GM18511 (cell line): ENCODE measurements around the gene SOCS1.

Experiments used
- ATAC-seq: cut with Tn5 transposase; IDR thresholded peaks from one replicate; pipeline ENCODE4 v1.9.1; 2021; ENCODE audit warnings: mild to moderate bottlenecking, moderate library complexity; ENCODE audit not compliant: unreplicated experiment

SOCS1 gene

GRCh38 chr16:11249233-11250061 is 6.6 kb downstream of the SOCS1 start:
- no peak for ATAC-seq

GRCh38 chr16:11248133-11248532 is 7.9 kb downstream of the SOCS1 start:
- ATAC-seq: no peak

DNA sequence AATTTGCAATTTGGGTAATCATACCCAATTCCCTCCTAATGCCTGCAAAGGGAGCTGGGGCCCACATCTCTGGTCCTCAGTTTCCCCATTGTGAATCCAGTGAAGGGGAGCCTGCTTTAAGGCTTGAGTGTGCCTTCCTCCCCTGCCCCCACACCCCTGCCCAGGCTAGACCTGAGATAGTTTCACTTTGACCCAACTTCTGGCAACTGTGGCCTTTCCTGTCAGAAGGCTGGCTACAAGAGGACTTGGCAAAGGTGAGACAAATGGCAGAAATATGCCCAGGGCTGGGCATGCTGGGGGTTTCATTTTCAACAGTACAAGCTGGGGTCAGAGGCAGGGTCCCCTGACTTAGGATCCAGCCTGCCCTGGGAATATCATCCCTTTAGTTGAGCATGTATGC is 10.0 kb downstream of the SOCS1 start:
- ATAC-seq: no peak

GRCh38 chr16:11245222-11245737 is 10.7 kb downstream of the SOCS1 start:
- no peak for ATAC-seq

GRCh38 chr16:11242658-11243057 is 13.3 kb downstream of the SOCS1 start:
- ATAC-seq: no peak

GRCh38 chr16:11241480-11242204 is 14.4 kb downstream of the SOCS1 start:
- no peak for ATAC-seq

GRCh38 chr16:11240636-11241473 is 15.1 kb downstream of the SOCS1 start:
- no peak for ATAC-seq

DNA sequence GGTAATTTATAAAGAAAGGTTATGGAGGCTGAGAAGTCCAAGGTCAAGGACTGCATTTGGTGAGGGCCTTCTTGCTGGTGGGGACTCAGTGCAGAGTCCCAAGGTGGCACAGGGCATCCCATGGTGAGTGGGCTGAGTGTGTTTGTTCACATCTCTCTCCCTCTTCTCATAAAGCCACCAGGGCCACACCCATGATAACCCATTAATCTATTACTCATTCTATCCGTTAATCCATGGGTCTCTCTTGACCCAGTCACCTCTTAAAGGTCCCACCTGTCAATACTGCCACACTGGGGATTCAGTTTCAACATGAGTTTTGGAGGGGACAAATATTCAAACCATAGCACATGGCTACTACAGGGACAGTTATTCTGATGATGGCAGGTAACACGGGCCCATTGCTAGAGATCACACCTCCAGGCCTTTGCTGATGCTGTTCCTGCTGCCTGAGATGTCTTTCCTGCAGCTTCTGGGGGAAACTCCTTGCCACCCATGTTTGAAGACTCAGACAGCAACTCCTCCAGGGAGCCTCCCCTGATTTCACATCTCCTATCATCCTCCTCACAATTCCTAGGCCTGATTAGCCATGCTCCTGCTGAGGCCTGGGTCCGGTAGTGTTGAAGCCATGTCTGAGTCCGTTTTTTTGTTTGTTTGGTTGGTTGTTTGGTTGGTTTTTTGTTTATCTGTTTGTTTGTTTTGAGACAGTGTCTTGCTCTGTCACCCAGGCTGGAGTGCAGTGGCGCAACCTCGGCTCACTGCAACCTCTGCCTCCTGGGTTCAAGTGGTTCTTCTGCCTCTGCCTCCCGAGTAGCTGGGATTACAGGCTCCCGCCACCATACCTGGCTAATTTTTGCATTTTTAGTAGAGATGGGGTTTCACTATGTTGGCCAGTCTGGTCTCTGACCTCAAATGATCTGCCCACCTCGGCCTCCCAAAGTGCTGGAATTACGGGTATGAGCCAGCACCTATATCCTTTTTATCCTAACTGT is 16.1 kb downstream of the SOCS1 start:
- no peak for ATAC-seq

DNA sequence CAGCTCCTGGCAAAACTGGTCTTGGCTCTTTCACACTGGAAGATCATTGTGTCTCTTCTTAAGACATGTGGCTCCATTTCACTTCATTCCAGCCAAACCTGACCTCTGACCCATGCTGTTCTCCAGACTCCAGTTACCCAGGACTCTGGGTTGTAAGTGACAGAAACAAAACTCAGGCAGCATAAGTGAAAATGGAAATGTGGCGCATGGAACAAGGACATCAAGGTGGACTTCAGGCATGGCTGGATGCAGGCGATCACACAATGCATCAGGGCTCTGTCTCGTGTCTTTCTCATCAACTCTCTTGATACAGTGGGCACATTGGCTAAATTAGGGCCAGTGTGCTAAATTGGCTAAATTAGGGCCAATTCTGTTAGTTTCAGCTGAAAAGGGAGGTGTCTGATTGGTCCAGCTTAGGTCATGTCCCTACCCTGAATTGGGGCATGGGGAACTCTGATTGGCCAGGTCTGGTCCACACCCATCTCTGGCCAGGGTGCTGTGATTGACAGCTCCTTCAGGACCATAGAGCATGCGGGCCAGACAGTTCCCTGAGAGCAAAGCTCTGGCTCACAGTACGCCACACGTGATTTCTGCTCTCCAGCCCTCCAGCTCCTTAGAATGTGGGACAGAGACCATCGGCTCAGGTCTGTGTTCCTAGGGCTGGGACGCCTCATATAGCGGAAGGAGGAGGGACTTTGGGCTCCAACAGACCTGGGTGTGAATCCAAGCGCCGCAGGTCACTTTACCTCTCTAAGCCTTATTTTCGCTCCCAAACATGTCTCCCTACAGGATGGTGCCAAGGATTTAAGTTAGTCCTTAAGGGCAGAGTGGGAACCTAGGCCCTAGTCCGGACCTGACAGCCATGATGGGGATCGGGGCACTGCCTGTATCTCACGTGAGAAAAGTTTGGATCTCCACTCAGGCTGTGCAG is 17.5 kb downstream of the SOCS1 start:
- ATAC-seq: no peak

DNA sequence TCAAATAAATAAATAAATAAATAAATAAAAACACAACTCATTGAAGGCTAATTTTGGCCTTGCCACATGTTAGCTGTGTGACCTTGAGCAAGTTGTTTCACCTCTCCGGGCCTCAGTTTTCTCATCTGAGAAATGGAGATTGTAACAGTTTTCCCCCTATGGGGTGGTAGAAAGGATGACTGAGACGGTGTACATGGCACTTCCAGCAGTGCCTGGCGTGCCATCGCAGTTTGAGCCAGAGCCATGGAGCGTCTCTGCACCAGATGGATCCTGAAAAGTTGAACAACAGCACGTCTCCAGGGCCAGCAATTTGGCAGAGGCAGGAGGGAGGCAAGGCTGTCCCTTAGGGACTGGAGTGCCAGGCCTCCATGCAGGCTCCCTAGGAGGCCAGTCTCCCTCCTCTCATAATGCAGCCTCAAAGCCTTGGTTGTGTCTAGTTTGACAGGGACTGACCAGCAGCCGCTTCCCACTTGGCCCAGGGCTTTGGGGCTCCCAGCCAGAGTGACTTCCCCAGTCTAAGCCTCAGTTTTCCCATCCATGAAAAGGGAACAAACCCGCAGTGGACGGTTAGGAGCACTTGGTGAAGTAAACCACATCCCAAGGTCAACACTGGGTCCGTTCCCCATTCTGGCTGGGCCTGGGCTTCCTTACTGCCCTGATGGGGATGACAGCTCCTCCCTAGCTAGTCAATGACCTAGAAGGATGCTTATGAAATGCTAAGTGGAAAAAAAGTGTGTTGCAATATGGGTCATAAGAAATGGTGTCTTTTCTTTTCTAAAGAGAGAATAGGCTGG is 19.3 kb downstream of the SOCS1 start:
- ATAC-seq: no peak

GRCh38 chr16:11235703-11235991 is 20.4 kb downstream of the SOCS1 start:
- ATAC-seq: no peak

GRCh38 chr16:11234884-11235702 is 20.9 kb downstream of the SOCS1 start:
- no peak for ATAC-seq

GRCh38 chr16:11233727-11234376 is 22.2 kb downstream of the SOCS1 start:
- ATAC-seq: no peak

DNA sequence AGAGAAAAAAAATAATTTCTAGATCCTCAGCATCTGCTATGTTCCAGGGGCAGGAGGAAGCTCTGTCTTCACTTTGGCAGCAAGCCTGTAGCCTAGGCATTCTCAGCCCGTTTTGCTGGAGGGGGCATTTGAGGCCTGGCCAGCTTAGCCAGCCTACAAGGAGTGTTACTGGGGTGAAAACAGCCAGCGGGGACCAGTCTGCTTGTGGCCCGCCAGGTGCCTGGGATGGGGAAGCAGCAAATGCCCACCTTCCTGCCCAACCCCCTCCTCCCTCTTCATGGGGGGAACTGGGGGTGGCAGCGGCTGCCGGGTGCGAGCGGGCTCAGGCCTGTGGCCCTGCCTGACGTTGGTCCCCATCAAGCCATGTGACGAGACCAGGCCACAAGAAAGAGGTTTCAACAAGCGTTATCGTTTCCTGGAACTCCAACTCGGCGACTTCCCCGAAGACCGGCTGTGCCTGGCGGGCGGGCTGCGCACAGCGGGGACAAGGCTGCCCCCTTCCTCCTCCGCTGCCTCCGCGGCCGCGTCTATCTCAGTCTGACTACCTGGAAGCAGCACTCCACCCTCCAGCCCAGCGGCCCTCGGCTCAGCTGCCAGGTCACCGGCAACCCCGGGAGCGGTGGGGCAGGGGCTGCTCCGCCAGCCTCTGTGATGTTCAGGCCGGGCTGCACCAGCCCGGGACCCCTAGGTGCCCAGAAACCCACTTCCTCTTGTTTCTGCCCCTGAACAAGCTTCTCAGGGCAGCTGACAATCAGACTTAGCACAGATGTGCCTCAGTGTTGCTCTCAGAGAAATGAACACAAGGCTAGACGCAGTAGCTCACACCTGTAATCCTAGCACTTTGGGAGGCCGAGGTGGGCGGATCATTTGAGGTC is 22.9 kb downstream of the SOCS1 start:
- peak; percentile 69 for ATAC-seq

- ATAC-seq: no peak
Measured at GRCh38 chr16:11232302-11232851, 23.6 kb downstream of the SOCS1 start.
